ENCODE results near the gene PNPLA6. TPM values are rescaled to one million over a fixed set of nuclear protein-coding genes. Genes with fewer than 3 reads are reported as not detected.

The PNPLA6 gene
- total and polyA plus RNA-seq, 2 of the 4 experiments (the other 2 are of a cell fraction): 17.9 to 52.7 TPM

DNA sequence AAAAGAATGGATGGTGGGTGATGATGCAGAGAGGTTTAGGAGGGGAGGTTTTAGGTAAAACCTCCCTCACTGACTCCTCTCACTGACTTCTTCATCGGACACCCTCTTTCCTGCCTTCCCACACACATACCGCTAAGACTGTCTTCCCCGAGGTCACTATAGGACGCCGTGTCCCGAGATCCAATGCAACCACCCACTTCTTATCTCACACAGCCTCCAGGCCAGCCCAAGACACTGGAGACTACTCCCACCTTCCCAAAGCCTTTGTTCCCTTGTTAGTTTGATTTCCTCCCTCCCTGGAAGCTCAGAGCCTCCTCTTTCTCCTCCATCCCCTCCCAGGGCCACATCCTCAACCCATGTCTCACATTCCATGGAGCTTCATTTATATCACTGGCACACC is 43.7 kb downstream of the PNPLA6 start:
- Histone ChIP-seq H4K20me1 (ENCODE audit: insufficient read depth, low read length) (no peaks in the 10 kb centered on the region), H3K4me2 (ENCODE audit: low read depth, low read length) (no peak overlapping the region), H3K18ac (ENCODE audit: low read depth, low read length) (no peak overlapping the region), H3K36me3 (ENCODE audit: control insufficient read depth, insufficient read depth, low read length) (no peaks in the 10 kb centered on the region), H3K27me3 (ENCODE audit: control insufficient read depth, insufficient read depth, low read length) (peaks cover 7% of the 10 kb centered on the region), H3K56ac (ENCODE audit: extremely low read depth, insufficient read depth, low read length) (no peak overlapping the region), H3K79me1 (ENCODE audit: low read depth in 1 of 2, low read length in 2 of 2) (no peaks in the 10 kb centered on the region), H2AFZ (replicated peaks; ENCODE audit: low read length, poor library complexity) (no peak overlapping the region), H3K4me3 (ENCODE audit: insufficient read depth, low read depth, low read length) (no peak overlapping the region), H2BK15ac (ENCODE audit: low read depth, low read length) (no peak overlapping the region), H2BK5ac (ENCODE audit: low read depth, low read length, poor library complexity, severe bottlenecking) (no peak overlapping the region), H3K9me1 (ENCODE audit: insufficient read depth, low read length) (no peaks in the 10 kb centered on the region), H3K23ac (ENCODE audit: low read depth, low read length) (no peak overlapping the region), H3K27ac (ENCODE audit: insufficient read depth, low read length) (no peak overlapping the region), H3K4me1 (ENCODE audit: control insufficient read depth, insufficient read depth, low read length) (no peaks in the 10 kb centered on the region), H2AK5ac (ENCODE audit: low read depth, low read length) (no peak overlapping the region), H4K91ac (ENCODE audit: insufficient read depth, low read depth, low read length) (no peak overlapping the region), H3K14ac (replicated peaks; ENCODE audit: low read depth, low read length) (no peak overlapping the region), H4K8ac (ENCODE audit: low read depth in 2 of 2, low read length in 2 of 2) (no peak overlapping the region), H3K9ac (ENCODE audit: low read depth, low read length) (no peak overlapping the region), H3K9me3 (ENCODE audit: control insufficient read depth, insufficient read depth, low read length) (no peaks in the 10 kb centered on the region), H3K4ac (ENCODE audit: low read depth, low read length) (no peak overlapping the region), H2BK20ac (ENCODE audit: low read depth, low read length) (no peak overlapping the region), H2BK120ac (ENCODE audit: low read depth, low read length) (no peak overlapping the region), H4K5ac (ENCODE audit: low read depth, low read length) (no peak overlapping the region), H2AK9ac (replicated peaks; ENCODE audit: low read depth, low read length, poor library complexity) (no peak overlapping the region)
- ATAC-seq (ENCODE audit: low read depth) (no peak), DNase-seq (no peak)
- in situ Hi-C loops (cut with MboI; ENCODE audit: low sequenced_read_pairs) (no loop called here), dilution Hi-C loops (cut with HindIII; ENCODE audit: low sequenced_read_pairs, unreplicated experiment) (no loop called here), intact Hi-C loops (cut with micrococcal nuclease) (no loop called here)
- TF ChIP-seq RCOR1 (IDR thresholded peaks at IDR 0.05; ENCODE audit: insufficient replicate concordance, low read length) (no peak), BHLHE40 (IDR thresholded peaks at IDR 0.05; ENCODE audit: low read depth, low read length) (no peak), RFX5 (IDR thresholded peaks at IDR 0.05; ENCODE audit: low read depth, low read length) (no peak), MXI1 (IDR thresholded peaks at IDR 0.05; ENCODE audit: borderline replicate concordance, low read depth, low read length) (no peak), FOS (IDR thresholded peaks at IDR 0.05; ENCODE audit: low read depth, low read length) (no peak), CHD1 (IDR thresholded peaks at IDR 0.05; ENCODE audit: low read depth, low read length) (no peak), SMC3 (IDR thresholded peaks at IDR 0.05; ENCODE audit: low read depth, low read length) (no peak)
- TF ChIP-seq, protein P1, sequence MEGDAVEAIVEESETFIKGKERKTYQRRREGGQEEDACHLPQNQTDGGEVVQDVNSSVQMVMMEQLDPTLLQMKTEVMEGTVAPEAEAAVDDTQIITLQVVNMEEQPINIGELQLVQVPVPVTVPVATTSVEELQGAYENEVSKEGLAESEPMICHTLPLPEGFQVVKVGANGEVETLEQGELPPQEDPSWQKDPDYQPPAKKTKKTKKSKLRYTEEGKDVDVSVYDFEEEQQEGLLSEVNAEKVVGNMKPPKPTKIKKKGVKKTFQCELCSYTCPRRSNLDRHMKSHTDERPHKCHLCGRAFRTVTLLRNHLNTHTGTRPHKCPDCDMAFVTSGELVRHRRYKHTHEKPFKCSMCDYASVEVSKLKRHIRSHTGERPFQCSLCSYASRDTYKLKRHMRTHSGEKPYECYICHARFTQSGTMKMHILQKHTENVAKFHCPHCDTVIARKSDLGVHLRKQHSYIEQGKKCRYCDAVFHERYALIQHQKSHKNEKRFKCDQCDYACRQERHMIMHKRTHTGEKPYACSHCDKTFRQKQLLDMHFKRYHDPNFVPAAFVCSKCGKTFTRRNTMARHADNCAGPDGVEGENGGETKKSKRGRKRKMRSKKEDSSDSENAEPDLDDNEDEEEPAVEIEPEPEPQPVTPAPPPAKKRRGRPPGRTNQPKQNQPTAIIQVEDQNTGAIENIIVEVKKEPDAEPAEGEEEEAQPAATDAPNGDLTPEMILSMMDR (conservative IDR thresholded peaks at IDR 0.05; ENCODE audit: low read depth, low read length): no peak
- BruUV-seq (replicated peaks): no TSS peak
- ChIA-PET CTCF (interaction anchor here (2.8 kb wide), 1 partner anchor 11 kb away, joined by 10 read pairs; no protein-coding TSS in a partner anchor), POLR2A (ENCODE audit: unreplicated experiment) (no interaction called here)
- WGBS, 2 experiments (ENCODE audit: extremely low coverage in 2 of 2, insufficient read length in 1 of 2): 59% methylated on average over 4 of the region's 6 CpGs; no CpG with 5 or more reads in 1 of the 2 experiments
